RPMI8226 (cell line): ENCODE measurements around the gene CTNNA3.
A peak's percentile ranks its signal among the peaks of the same experiment; 100 is the strongest.

Experiments used
- DNase-seq: peaks from one replicate; pipeline ENCODE4 v3.0.0-alpha.2; 2015

Gene CTNNA3

DNA sequence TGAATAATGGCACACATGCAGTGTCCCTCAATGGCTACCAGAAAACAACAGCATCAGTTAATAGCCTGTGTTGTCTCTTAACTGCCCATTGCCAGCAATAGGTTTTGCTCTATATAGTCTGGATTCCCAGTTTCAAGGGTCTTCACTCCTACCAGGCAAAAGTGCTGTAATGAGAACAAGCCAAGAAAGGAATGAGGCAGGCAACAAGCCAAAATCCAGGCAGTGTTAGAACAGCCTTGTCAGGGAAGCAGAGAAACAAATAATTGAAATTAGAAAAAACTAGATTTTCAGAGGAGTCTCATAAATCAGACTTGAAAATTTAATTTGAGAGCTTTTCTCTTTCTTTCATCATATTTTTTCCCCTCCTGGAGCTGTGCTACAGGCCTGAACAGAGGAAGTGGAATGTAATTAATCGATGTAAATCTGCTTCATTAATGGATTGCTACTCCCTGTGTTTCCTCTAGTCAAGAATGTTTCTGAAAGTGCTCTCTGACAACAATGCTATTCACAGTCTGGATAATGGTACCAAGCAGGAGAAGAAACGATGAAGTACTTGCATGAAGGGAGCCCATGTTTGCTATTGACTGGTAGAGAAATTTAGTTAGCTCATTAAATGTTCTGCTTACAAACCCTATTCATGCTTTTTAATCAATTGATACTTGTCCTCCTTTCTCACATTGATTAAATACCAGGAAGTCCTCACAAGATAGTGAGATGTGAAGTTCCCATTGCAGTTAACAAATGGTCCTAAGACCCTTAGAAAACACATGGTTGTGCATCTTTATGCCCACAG, 972.2 kb downstream of the CTNNA3 start:
- no peak for DNase-seq

DNA sequence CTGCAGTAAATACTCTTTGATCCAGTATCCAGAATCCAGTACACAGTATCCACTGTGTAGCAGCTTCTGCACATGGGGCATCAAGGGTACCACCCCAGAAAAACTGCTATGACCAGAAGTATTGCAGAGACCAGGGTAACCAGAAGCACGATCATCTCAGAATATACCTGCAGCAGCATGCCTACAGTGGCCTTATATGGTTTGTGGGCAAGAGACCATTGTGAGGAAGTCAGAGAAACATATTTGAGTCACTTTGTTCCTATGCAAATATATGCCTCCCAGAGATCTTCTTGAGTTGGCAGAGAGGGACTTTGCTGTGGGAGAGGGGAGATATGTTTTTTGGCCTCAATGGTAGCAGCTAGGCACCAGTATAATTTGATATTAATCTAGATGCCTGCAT, 976.5 kb downstream of the CTNNA3 start:
- DNase-seq = no peak

DNA sequence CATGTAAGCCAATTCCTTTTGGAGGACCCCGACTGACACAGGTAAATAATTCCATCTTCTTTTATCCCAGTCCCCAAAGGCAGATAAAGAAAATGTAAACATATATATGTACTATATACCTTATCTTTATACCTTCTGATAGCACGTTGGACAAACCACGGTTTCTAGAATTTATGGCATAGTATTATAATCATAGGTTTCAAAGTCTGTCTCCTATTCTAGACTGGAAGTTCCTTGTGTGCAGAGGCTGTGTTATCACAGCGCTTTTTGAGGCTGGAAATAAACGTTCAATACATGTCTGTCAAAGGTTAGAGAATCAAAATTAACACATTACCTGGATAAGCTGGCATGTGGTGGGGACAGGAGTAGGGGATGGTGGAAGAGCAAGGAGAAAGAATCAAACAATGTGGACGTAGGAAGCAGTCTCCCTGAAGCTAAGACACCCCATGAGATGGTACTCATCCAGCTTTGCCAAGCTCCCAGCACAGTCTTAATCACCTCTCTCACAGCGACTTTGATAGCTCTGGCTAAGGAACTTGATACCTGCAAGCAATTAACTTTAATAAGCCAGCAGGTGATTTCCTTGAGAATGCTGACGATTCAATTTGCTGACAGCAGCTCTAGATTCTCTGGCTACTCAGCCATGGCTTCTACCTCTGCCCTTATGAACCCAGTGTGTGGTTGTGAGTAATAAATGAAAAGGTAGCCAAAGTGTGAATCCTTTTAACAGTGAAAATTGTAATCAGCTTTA, 978.6 kb downstream of the CTNNA3 start:
- DNase-seq = peak; percentile 6

- DNase-seq = no peak
Measured at GRCh38 chr10:66714741-66715140, 981.3 kb downstream of the CTNNA3 start.

GRCh38 chr10:66713387-66713786, 982.6 kb downstream of the CTNNA3 start:
- DNase-seq = no peak

- DNase-seq = no peak
Measured at GRCh38 chr10:66698069-66698468, 997.9 kb downstream of the CTNNA3 start.

DNA sequence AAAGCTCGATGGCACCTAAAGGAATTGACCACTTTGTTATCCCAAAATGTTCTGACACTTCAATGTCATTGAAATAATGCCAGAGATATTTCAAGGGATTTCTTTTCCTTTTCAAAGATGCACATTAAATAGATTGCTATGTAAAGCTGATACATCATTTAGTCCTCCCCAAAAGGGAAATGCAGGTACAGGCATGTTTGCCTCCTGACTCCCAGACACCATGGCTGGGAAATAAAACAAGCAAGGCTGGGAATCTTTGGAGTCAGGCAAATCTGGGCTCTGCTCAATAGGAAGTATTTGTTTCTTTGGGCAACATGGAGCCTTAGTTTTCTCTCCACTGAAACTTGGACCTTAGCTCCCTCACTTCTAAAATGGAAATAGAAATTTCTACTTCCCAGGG, 1000.9 kb downstream of the CTNNA3 start:
- DNase-seq = no peak

- DNase-seq = no peak
Measured at GRCh38 chr10:66684581-66684980, 1011.4 kb downstream of the CTNNA3 start.

DNA sequence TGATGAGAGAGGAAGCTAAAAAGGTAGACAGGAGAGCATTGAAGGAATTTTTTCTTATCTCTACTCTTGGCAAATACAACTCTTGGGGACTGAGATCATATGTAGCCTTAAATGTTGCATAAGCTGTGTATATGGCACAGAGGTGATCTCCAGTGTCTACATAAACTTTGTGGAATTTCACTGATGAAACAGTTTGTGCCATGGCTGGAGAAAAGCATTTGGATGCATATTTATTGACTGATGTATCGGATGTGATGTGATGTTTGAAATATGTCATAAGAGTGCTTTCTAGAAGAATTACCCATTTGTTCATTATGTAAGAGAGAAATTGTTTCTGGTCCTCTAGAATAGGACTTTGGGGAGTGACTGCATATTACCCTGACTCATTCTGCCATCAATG, 1015.1 kb downstream of the CTNNA3 start:
- DNase-seq = no peak

- no peak for DNase-seq
Measured at GRCh38 chr10:66678521-66678920, 1017.5 kb downstream of the CTNNA3 start.

DNA sequence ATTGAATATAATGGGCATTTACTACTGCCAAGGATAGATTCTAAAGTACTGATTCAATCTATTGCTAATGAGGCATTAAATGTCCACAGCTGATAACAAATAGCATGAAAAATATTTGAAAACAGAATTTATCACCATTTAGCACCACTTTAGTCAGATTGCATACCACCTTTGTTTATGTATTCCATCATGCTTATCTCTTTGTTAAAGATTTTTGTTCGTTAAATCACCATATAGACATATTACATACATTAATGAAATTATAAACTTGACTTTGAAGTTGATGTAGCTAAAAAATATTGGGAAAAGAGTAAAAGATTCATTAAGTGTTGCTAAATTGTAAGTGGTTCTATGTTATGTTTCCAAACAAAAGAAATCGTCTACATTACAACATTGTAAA, 1022.9 kb downstream of the CTNNA3 start:
- DNase-seq = no peak

DNA sequence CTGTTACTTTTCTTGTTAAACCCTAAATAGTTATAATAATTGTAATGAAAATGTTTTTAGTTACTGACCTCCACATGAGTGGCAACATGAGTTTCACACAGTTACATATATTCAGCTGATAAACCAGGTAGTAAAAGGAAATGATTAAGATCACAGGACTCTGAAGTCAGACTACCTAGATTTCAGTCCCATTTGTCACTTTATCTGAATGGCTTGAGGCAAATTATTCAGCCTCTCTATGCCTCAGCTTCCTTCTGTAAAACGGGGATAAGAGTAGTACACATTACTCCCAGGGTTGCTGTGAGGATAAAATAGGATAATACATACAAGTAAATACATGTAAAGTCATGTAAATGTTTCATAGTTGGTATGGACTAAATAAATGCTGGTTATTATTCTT, 1024.4 kb downstream of the CTNNA3 start:
- DNase-seq = no peak

DNA sequence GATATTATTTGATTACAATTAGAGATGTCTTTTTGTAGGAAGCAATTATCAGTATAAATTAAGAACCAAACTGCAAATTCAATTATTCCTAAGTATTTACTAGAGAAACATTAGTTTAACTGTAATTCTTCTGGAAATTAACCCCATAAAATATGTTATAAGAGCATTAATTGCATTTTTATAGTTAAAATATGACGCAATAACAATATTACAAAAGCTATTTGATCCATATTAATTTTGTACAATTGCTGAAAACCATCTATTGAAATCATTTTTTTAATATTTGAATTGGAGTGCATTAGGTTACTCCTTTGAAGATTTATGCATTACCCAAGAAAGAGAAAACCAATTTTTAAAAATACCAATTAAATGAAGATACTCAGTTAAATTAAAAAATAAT, 1024.9 kb downstream of the CTNNA3 start:
- no peak for DNase-seq

- DNase-seq = no peak
Measured at GRCh38 chr10:66656499-66656898, 1039.5 kb downstream of the CTNNA3 start.

- DNase-seq = no peak
Measured at GRCh38 chr10:66654861-66655260, 1041.1 kb downstream of the CTNNA3 start.

DNA sequence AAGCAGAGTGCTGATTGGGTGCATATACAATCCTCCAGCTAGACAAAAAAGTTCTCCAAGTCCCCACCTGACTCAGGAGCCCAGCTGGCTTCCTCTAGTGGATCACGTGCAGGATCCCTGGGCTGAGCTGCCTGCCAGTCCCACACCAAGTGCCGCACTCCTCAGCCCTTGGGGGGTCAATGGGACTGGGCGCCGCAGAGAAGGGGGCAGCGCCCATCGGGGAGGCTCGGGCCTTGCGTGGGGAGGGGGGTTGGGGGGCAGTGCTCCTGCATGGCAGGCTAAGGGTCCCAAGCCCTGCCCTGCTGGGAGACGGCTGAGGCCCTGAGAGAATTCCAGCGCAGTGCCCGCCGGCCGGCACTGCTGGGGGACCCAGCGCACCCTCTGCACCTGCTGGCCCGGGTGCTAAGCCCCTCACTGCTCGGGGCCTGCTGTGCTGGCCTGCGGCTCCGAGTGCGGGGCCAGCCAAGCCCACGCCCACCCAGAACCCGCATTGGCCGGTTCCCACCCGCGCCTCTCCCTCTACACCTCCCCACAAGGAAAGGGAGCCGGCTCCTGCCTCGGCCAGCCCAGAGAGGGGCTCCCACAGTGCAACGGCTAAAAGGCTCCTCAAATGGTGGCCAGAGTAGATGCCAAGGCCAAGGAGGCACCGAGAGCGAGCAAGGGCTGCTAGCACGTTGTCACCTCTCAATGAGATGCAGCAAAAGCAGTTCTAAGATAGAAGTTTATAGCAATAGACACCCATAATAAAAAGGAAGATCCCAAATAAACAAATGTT, 1044.5 kb downstream of the CTNNA3 start:
- no peak for DNase-seq

DNA sequence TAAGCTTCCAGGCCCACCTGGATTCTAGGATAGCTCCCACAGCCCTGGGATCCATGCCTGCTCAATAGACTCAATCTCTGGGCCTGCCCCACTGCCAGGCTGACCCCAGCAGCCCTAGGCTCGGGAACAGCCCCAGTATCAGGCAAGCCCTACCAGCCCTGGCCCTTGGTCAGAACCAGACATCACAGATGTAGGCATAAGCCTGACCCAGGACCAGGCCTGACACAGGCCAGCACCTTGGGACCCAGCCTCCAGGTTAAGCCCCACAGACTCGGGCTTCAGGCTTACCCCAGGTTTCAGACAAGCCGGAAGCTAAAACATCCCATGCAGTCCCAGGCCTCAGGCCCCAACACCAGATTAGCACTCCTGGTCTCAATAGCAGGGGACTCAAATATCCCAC, 1046.4 kb downstream of the CTNNA3 start:
- DNase-seq = no peak

DNA sequence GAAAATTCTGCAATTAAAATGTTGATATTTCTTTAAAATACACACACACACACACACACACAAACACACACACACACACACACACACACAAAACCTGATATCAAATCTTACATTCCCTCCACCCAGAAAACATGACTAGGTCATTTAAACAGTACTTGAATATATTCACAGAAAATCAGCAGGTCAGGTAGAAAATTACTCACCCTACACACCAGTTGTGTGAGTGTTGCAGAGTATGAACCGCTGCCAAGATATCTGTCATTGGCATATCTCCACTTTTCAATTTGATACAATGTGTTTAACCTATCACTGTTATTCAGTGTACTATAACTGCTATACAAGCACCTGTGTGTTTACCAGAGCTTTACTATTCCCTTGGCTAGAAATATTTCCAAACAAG, 1053.8 kb downstream of the CTNNA3 start:
- no peak for DNase-seq

DNA sequence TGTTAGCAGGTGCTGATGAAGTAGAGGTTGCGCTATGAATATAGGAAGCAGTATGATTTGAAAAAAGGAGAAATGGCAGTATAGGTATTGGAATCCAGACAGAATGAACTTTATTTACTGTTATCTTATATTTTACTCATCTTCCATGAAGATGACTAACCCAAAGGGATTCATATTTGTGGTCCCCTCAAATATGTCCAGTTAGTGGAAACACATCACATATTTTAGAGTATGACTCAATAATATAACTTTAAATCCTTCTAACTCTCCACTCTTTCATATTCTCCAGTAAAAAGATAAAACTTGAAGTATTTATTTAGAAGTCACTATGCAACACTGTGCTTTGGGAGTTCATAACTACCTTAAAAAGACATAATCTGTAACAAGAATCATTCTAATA, 1056.6 kb downstream of the CTNNA3 start:
- DNase-seq = no peak

DNA sequence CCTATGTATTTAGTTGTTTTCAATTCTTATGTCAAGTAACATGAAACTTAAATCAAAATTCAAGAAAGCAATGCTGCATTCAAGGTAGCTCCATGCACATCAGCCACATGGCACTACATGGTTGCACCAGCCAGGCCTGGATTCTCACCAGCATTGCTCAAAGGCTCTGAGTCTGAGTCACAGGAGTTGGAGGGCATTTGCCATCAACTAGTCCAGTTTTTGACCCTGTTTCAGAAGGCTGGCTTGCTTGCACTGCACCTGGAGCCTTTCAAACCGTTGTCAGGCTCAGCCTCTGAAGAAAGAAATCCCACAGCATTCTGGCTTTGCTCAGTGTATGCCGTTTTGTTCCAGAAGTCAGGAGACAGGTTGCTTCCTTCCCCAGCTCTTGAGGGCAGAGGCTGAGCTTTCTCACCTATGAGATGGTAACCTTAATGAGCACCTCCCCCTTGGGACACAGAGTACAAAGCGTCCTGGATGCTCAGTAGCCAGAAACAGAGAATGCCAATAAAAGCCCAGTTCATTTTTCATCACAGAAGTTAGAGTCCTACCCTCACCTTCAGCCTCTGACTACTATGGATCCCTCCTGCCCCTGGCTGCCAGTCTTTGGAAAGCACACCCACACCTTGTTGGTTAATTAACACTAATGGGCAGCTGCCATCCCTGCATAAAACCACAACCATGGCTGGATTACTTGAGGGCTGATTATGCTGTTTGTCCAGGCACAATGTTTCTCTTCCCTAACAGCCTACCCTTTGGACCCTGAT, 1058.5 kb downstream of the CTNNA3 start:
- no peak for DNase-seq

DNA sequence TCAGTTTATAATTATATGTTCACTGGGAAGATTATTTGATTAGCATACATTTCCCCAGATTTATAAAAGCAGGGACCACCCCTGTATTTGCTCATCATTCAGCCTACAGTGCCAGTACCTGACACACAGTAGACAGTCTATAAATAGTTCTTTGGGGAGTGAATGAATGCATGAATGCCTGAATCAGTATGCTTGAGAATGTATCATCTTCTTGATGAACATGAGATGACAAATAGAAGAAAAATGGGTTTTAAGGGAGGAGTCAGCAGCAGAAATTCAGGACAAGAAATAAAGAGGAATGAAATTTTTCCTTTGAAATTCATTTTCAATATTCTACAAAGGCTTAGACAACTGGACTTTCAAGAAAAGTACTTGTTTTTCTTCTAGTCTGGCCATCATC, 1066.0 kb downstream of the CTNNA3 start:
- no peak for DNase-seq

DNA sequence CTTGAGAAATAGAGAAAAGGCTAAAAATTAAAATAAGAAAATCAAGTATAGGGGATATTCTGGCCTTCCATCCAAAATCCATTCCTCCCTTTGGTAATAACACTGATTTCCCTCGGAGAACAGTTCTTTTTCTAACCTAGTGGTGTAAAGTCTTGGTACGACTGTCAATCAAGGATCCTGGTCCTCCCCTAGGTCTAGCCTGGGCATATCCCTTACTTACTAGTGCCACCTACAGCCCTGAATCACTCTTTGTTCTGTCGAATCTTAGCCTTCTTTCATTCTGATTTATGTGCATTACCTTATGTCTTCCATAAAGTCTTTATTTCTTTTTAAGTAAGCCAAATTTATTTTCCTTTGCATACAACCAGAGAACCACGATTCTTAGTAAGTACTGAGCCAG, 1068.8 kb downstream of the CTNNA3 start:
- DNase-seq = peak; percentile 50
